ENCODE results near the gene FAM149B1.

DNA sequence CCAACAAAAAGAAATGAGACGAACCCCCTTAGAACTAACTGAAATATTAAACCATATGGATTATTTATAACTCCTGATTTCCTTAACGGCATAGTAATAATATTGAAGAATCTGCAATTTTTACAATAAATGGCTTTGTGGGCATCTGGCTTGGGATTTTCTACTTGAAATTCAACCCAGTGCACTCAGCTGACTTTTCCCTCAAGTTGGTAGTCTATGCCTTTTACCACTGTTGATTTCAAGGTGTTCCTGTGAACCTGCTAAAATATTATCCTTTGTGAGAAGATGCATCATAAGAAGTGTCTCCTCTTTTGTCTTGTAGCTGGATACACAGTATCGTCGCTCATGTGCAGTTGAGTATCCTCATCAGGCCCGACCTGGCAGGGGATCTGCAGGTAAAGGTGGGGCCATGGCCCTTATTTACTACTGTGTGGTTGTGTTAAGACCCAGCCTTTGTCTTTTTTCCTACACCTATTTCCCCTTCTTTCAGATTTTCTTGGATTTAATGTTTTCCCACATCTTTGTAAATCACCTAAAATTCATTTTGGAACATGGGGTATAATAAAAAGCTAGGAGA is 71.2 kb downstream of the FAM149B1 start:
- TF ChIP-seq CTCF (conservative IDR thresholded peaks at IDR 0.05; ENCODE audit: low read length) (no peak), EZH2phosphoT487 (IDR thresholded peaks at IDR 0.05; ENCODE audit: borderline replicate concordance) (no peak)
